Smooth muscle cell (in vitro differentiated cells): ENCODE results near the gene AGBL4. TPM values are rescaled to one million over a fixed set of nuclear protein-coding genes. Genes with fewer than 3 reads are reported as not detected.

Experiments used
- DNase-seq: peaks from one replicate; lab custom pipeline; 2025; ENCODE audit not compliant: unreplicated experiment; lab: John Stamatoyannopoulos, UW
- H2AFZ ChIP-seq: fragments of 200-600 bp; sonication (generic); 2 replicates; pipeline ENCODE4 v1.6.0; 2016; ENCODE audit warnings: antibody characterized with exemption, low read depth, mild to moderate bottlenecking
- H3F3A ChIP-seq: fragments of 200-600 bp; sonication (generic); 2 replicates; pipeline ENCODE4 v1.6.0; 2017; ENCODE audit warnings: antibody characterized with exemption, low read depth
- H3K27ac ChIP-seq: fragments of 200-600 bp; sonication (generic); 2 replicates; pipeline ENCODE4 v1.5.1; 2016; ENCODE audit warnings: low read depth, mild to moderate bottlenecking
- H3K27me3 ChIP-seq: fragments of 200-600 bp; sonication (generic); 2 replicates; pipeline ENCODE4 v1.6.1; 2016; ENCODE audit warnings: low read depth, mild to moderate bottlenecking
- H3K36me3 ChIP-seq: fragments of 200-600 bp; sonication (generic); 2 replicates; pipeline ENCODE4 v1.5.1; 2016; ENCODE audit warnings: low read depth
- H3K4me1 ChIP-seq: fragments of 200-600 bp; sonication (generic); 2 replicates; pipeline ENCODE4 v1.5.1; 2016; ENCODE audit warnings: low read depth
- H3K4me2 ChIP-seq: fragments of 200-600 bp; sonication (generic); 2 replicates; pipeline ENCODE4 v1.6.0; 2016; ENCODE audit warnings: mild to moderate bottlenecking
- H3K4me3 ChIP-seq: fragments of 200-600 bp; sonication (generic); 2 replicates; pipeline ENCODE4 v1.5.1; 2016; ENCODE audit warnings: mild to moderate bottlenecking
- H3K79me2 ChIP-seq: fragments of 200-600 bp; sonication (generic); 2 replicates; pipeline ENCODE4 v1.6.0; 2016; ENCODE audit warnings: low read depth, mild to moderate bottlenecking
- H3K9ac ChIP-seq: fragments of 200-600 bp; sonication (generic); 2 replicates; pipeline ENCODE4 v1.6.0; 2016; ENCODE audit warnings: low read depth
- H3K9me3 ChIP-seq: fragments of 200-600 bp; sonication (generic); replicated peaks from 2 replicates; pipeline ENCODE4 v1.5.1; 2016; ENCODE audit warnings: low read depth
- H4K20me1 ChIP-seq: fragments of 200-600 bp; sonication (generic); 2 replicates; pipeline ENCODE4 v1.6.0; 2016; ENCODE audit warnings: low read depth
- CTCF ChIP-seq: fragments of 200-600 bp; sonication (generic); IDR thresholded peaks from 2 replicates; pipeline ENCODE4 v1.5.1; 2017; ENCODE audit warnings: borderline replicate concordance, mild to moderate bottlenecking, antibody characterized with exemption; ENCODE audit not compliant: insufficient read depth, poor library complexity, severe bottlenecking
- WGBS: methylation state at CpG from one replicate; pipeline ENCODE4 v1.1.7; 2016; ENCODE audit warnings: low lambda C conversion rate; 5-methylcytosine and 5-hydroxymethylcytosine counted together
- polyA plus RNA-seq: library from polyadenylated mRNA; unstranded; fragments of >200 nt; fragmentation: Nextera tagmentation; extraction: Ambion mirVana; gene quantifications from 2 replicates; pipeline ENCODE4 v1.2.1, GENCODE V29; 2016
- total RNA-seq: library from RNA; depleted of rRNA; stranded (reverse); fragments of >200 nt; gene quantifications from 2 replicates; pipeline ENCODE4 v1.2.3, GENCODE V29; 2014

The AGBL4 gene
- total and polyA plus RNA-seq, 2 experiments from 2014 or later, result 0.29 TPM; not detected in 1

DNA sequence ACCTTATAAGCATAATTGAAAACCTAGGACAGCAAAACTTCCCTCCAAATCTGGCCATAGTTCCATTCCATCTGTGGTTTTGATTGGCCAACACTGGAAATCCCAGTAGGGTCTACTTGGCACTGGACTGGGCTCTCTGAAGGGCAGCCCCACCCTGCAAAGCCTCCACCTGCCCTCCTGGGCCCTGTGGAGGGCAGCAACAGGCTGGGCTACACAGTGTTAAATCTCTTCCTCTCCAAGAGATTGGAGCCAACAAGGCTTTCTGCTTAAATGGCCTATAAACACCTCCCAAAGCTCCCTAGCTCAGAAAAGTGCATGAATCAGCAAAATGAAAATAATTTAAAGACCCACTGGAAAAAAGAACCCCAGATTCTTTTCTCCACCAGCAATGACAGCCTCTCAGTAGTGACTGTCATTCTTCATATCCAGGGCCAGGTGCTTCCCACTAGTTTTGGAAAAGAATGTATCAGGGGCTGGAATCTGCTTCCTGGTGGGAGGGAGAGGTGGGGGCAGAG is 1305.6 kb downstream of the AGBL4 start:
- H3K36me3 ChIP-seq, result no peaks in the 10 kb centered on the region
- no peak for TF ChIP-seq CTCF
- H4K20me1 ChIP-seq, result no peaks in the 10 kb centered on the region
- no peak overlapping the region for H2AFZ ChIP-seq
- H3K9ac ChIP-seq, result no peak overlapping the region
- no peaks in the 10 kb centered on the region for H3K9me3 ChIP-seq
- no peak overlapping the region for H3K4me3 ChIP-seq
- no peaks in the 10 kb centered on the region for H3F3A ChIP-seq
- H3K4me2 ChIP-seq, result no peak overlapping the region
- DNase-seq, result no peak
- H3K79me2 ChIP-seq, result no peaks in the 10 kb centered on the region
- H3K27me3 ChIP-seq, result peaks cover 4% of the 10 kb centered on the region
- H3K4me1 ChIP-seq, result no peaks in the 10 kb centered on the region
- no peak overlapping the region for H3K27ac ChIP-seq

- H3K27ac ChIP-seq, result no peak overlapping the region
- H3K27me3 ChIP-seq, result peaks cover 4% of the 10 kb centered on the region
- H4K20me1 ChIP-seq, result no peaks in the 10 kb centered on the region
- no peaks in the 10 kb centered on the region for H3K79me2 ChIP-seq
- no peak for DNase-seq
- WGBS, result 100% methylated on average over 1 of the region's 1 CpG
- no peak overlapping the region for H3K4me3 ChIP-seq
- H2AFZ ChIP-seq, result no peak overlapping the region
- TF ChIP-seq CTCF, result no peak
- no peaks in the 10 kb centered on the region for H3K9me3 ChIP-seq
- H3K36me3 ChIP-seq, result no peaks in the 10 kb centered on the region
- H3K4me2 ChIP-seq, result no peak overlapping the region
- H3K4me1 ChIP-seq, result no peaks in the 10 kb centered on the region
- H3F3A ChIP-seq, result no peaks in the 10 kb centered on the region
- H3K9ac ChIP-seq, result no peak overlapping the region
These were observed 1306.7 kb downstream of the AGBL4 start for GRCh38 chr1:48717082-48717481.

DNA sequence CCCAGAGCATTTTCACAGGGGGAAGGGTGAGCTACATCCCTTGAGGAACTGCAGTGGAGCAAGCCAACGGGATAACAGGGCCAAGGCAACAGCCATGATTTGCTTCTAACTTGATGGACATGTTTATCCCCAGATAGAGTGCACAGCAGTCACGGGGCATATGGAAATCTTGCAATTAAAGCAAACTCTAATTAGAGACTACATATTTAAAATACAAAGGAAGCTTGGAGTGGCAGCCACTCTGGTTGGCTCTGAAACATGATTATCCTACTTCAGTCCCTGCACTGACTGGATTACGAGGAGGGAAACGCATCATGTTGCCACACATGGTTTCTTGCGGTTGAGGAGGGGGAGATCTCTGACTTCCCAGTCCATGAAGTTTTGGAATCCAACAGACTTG is 1307.8 kb downstream of the AGBL4 start:
- no peaks in the 10 kb centered on the region for H3F3A ChIP-seq

More for the DNA sequence above, 1307.8 kb downstream of the AGBL4 start:
- Histone ChIP-seq H3K4me3 (no peak overlapping the region), H3K79me2 (no peaks in the 10 kb centered on the region), H3K4me2 (no peak overlapping the region), H3K9ac (no peak overlapping the region), H2AFZ (no peak overlapping the region), H3K4me1 (no peaks in the 10 kb centered on the region), H3K36me3 (no peaks in the 10 kb centered on the region), H3K9me3 (no peaks in the 10 kb centered on the region), H3K27me3 (peaks cover 2% of the 10 kb centered on the region), H4K20me1 (no peaks in the 10 kb centered on the region), H3K27ac (no peak overlapping the region)
- 88% methylated on average over 5 of the region's 5 CpGs for WGBS
- TF ChIP-seq CTCF, result no peak
- no peak for DNase-seq
